Tibial artery (tissue), 4 donors: ENCODE results near the gene TRPT1.

Source experiments
- DNase-seq, 2 donors: peaks; one replicate each; pipeline ENCODE4 v3.0.0-alpha.2; 2019
- H3K27ac ChIP-seq, 2 donors: fragments of 200-600 bp; sonication (generic) in 1 of 2; 1 replicate in 1 of 2; 2 replicates in 1 of 2; pipeline ENCODE4 v1.5.1; 2018 to 2019; ENCODE audit warnings: mild to moderate bottlenecking in 1 of 2
- H3K27me3 ChIP-seq, 2 donors: fragments of 200-600 bp; sonication (generic) in 1 of 2; one replicate each; pipeline versions ENCODE4 v1.5.1 to v1.6.0; 2016 to 2019
- H3K36me3 ChIP-seq, 3 donors: fragments of 200-600 bp; sonication (generic) in 2 of 3; one replicate each; pipeline ENCODE4 v1.5.1; 2016 to 2019; ENCODE audit warnings: mild to moderate bottlenecking in 2 of 3
- H3K4me1 ChIP-seq, 4 donors: fragments of 200-600 bp; sonication (generic) in 2 of 4; 1 replicate in 3 of 4; 2 replicates in 1 of 4; pipeline ENCODE4 v1.5.1; 2016 to 2019
- H3K4me3 ChIP-seq, 2 donors: fragments of 200-600 bp; sonication (generic) in 1 of 2; 1 replicate in 1 of 2; 2 replicates in 1 of 2; pipeline ENCODE4 v1.5.1; 2018 to 2019; ENCODE audit warnings: mild to moderate bottlenecking in 2 of 2
- H3K9me3 ChIP-seq, 3 donors: fragments of 200-600 bp; sonication (generic) in 1 of 3; one replicate each; pipeline ENCODE4 v1.5.1; 2016 to 2019
- intact Hi-C: fragments of 100-400 bp; cut with DNase I; formaldehyde crosslinking; loops from one replicate; pipeline ENCODE4 v1.15.0; 2023; ENCODE audit warnings: low total_unique reads
- TF ChIP-seq, protein P1 (sequence below), 2 experiments: fragments of 200-600 bp in 1 of 2; fragments of 450-650 bp in 1 of 2; IDR thresholded peaks; one replicate each; pipeline ENCODE4 v1.5.1; 2017 to 2019; ENCODE audit warnings: antibody characterized with exemption in 2 of 2, mild to moderate bottlenecking in 1 of 2, moderate library complexity in 1 of 2

Gene TRPT1

DNA sequence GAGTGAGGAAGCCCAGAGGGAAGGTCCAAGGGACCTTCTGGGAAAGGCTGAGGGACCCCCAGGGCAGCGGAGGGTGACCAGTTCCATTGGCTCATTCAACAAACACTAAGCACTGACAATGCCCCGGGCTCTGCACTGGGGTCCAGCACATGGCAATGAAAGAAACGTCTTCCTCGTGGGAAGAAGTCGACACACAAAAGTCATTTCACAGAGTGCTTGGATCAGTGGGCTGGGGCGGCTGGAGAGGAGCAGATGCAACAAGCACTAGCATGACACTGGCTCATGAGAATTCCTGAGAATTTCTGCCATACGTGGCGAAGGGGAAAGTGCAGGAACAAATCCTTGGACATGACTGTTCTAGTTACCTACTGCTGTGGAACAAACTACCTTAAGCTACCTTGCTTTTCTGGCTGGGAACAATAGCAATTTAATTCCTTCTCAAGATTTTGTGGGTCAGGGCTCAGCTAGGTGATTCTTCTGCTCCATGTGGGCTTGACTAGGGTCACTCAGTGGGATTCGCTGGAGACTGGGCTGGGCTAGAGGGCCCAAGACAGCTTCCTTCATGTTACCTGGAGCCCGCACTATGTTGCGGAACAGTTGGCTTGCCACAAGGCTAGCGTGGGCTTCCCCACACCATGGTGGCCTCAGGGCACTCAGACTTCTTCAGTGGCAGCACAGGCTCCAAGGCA lies 46.9 kb downstream of the TRPT1 start:
- DNase-seq = no peak
- intact Hi-C loops = no loop called here
- Histone ChIP-seq H3K27ac (no peak overlapping the region), H3K9me3 (no peaks in the 10 kb centered on the region), H3K4me3 (no peak overlapping the region), H3K27me3 (no peaks in the 10 kb centered on the region), H3K36me3 (no peaks in the 10 kb centered on the region), H3K4me1 (peaks cover 0 to 36% (median 27%) of the 10 kb centered on the region in 4 donors)
- TF ChIP-seq, protein P1, sequence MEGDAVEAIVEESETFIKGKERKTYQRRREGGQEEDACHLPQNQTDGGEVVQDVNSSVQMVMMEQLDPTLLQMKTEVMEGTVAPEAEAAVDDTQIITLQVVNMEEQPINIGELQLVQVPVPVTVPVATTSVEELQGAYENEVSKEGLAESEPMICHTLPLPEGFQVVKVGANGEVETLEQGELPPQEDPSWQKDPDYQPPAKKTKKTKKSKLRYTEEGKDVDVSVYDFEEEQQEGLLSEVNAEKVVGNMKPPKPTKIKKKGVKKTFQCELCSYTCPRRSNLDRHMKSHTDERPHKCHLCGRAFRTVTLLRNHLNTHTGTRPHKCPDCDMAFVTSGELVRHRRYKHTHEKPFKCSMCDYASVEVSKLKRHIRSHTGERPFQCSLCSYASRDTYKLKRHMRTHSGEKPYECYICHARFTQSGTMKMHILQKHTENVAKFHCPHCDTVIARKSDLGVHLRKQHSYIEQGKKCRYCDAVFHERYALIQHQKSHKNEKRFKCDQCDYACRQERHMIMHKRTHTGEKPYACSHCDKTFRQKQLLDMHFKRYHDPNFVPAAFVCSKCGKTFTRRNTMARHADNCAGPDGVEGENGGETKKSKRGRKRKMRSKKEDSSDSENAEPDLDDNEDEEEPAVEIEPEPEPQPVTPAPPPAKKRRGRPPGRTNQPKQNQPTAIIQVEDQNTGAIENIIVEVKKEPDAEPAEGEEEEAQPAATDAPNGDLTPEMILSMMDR (IDR thresholded peaks at IDR 0.05) = no peak

DNA sequence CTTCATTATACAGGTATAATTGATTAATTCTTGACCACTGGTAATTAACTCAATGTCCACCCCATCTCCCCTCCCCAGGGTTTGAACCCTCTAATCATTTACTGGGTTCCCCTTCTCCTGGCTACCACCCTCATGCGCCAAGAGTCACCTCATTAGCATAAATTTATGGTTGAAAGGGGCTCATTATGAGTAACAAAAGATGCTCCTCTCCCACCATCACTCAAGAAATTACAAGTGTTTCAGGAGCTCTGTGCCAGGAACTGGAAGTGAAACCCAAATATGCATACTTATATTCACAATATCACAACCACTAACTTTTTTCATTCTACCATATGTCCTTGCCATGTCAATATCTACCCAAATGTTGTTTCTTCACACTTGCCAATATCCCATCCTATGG lies 47.8 kb downstream of the TRPT1 start:
- intact Hi-C loops = no loop called here
- Histone ChIP-seq H3K36me3 (no peaks in the 10 kb centered on the region), H3K4me3 (no peak overlapping the region), H3K27ac (no peak overlapping the region), H3K9me3 (no peaks in the 10 kb centered on the region), H3K27me3 (no peaks in the 10 kb centered on the region), H3K4me1 (peaks cover 0 to 28% (median 19%) of the 10 kb centered on the region in 4 donors)
- TF ChIP-seq, protein P1 (IDR thresholded peaks at IDR 0.05) = no peak
- DNase-seq = no peak

DNA sequence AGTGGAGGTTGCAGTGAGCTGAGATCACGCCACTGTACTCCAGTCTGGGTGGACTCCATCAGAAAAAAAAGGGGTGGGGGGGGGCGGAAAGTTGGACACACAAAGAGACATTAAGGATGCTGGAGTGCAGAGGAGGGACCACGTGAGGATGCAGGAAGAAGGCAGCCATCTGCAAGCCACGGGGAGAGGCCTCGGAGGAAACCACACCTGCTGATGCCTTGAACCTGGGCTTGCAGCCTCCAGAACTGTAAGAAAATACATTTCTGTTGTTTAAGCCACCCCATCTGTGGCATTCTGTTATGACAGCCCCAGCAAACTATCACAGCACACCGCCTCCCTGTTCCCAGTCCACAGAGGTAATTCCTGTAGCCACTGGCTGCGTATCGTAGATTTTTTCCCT lies 49.2 kb downstream of the TRPT1 start:
- TF ChIP-seq, protein P1 (IDR thresholded peaks at IDR 0.05) = no peak
- intact Hi-C loops = no loop called here
- no peaks in the 10 kb centered on the region for H3K9me3 ChIP-seq
- peaks cover 0 to 15% (median 12%) of the 10 kb centered on the region in 4 donors for H3K4me1 ChIP-seq
- DNase-seq = no peak
- no peak overlapping the region for H3K27ac ChIP-seq
- no peaks in the 10 kb centered on the region for H3K36me3 ChIP-seq
- H3K27me3 ChIP-seq = no peaks in the 10 kb centered on the region
- no peak overlapping the region for H3K4me3 ChIP-seq
